IPS DF 4.7 (cell line): ENCODE results near the gene UNC5CL.
A peak's percentile ranks its signal among the peaks of the same experiment; 100 is the strongest.
"Not testable (repeated sequence)": the region's sequence is repeated elsewhere in the genome, so short reads cannot be mapped to it uniquely, and the experiment has no call there.

Experiments used
- DNase-seq: peaks from one replicate; pipeline ENCODE4 v3.0.0-alpha.2; 2013; ENCODE audit warnings: low spot score; ENCODE audit errors: extremely low read depth

The UNC5CL gene

DNA sequence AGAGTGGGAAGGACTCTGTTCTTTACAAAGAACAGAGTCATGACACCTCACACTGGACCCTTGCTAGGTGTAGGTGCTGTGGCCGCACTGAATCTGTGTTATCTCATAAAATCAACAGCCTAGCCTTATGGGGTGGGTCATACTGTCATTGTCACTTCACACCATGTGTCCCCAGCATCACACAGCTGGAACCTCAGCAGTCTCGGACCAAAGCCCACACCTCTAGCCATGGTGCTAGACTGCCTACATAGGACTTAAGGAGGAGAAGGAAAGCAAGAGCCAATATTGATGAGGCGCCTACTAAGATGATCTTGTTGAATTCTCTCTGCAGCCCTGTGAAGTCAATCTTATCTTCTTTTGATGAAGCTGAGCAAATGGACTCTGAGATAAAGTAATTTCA, 31.0 kb downstream of the UNC5CL start:
- no peak for DNase-seq

DNA sequence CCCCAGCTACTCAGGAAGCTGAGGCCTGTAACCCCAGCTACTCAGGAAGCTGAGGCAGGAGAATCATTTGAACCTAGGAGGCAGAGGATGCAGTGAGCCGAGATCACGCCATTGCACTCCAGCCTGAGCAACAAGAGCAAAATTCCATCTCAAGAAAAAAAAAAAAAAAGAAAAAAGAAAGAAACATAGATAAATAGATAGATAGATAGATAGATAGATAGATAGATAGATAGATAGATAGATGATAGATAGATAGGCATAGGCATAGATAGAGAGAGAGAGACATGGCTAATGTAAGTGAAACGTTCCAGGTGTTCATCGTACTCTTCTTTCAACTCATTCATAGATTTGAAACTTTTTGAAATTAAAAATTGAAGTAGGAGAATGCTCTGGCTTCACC, 32.0 kb downstream of the UNC5CL start:
- not testable (repeated sequence) for DNase-seq

DNA sequence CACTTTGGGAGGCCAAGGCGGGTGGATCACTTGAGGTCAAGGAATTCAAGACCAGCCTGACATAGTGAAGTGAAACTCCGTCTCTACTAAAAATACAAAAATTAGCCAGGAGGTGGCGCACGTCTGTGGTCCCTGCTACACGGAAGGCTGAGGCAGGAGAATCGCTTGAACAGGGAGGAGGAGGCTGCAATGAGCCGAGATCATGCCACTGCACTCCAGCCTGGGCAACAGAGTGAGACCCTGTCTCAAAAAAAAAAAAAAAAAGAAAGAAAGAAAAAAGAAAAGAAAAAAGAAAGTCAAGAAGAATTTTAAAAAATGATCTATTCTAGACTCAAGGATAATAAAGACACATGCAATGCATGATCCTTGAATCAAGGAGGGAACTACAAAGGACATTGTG, 32.8 kb downstream of the UNC5CL start:
- not testable (repeated sequence) for DNase-seq

DNA sequence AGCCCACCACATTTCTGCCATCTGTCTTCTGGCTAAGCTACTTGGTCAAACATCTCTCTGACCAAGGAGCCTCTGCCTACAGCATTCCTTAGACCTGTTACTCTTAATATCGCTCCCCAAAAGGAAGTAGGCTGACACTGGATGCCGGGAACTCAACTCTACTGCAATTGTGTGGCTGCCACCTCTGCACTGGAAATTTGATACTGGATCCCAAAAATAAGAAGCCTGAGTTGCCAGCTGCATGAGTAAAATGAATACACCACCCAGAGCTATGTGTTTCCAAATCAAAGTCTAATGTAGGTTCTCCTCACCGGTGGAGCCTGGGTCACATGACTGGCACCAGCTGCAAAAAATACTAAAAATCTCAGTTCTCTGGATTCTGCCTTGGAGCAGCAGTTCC, 36.9 kb downstream of the UNC5CL start:
- no peak for DNase-seq

DNA sequence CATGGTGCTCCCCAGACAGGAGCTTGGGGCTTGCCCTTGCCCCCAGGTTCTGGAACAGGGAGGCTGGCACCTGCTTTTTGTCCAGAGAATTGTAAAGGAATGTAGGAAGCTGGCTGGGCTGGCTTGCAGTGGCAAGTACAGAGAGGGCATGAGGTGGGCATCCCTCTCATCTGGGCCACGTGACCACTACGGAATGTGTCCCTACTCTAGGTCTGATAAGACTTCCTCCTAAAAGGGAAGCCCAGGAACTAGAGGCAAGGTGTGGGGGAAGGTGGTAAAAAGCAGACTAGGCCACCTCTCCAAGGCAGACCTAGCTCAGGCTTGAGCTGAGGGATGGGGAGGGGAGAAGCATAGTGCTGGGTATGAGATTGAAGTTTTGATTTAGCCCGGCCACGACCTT, 38.8 kb downstream of the UNC5CL start:
- no peak for DNase-seq

DNA sequence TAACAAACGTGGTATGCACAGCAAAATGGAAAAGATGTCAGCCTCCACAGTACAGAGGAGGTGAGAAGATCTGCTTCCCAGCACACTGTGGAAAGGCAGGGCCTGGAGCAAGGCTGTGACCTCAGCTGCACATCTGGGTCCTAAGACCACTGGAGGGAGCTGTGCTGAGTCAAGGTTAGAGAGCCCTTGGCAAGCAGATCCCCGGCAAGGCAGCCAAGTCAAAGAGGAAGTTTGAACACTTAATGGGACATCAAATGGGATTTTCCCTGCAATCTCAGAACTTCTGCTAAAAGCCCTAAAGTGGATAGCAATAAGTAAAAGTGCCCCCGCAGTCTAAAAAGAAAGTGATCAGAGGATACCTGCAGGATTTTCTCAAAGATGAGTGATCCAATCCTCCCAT, 39.5 kb downstream of the UNC5CL start:
- no peak for DNase-seq

DNA sequence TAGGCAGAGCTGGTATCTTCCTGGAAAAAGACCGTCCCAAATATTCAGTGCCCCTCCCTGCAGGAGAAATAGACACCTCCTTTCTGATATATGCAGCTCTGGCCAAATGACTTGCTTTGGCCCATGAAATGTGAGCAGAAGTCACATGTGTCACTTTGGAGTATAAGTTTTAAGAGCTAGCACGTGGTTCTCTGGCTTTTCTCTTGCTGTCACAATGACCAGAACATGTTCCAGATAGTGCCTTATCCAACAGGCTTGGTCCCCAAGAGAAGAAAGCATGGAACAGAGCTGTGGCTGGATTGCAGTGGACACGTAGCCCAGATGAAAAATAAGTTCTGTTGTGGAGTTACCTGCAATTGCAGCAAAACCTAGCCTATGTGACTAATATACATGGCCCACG, 40.4 kb downstream of the UNC5CL start:
- no peak for DNase-seq

DNA sequence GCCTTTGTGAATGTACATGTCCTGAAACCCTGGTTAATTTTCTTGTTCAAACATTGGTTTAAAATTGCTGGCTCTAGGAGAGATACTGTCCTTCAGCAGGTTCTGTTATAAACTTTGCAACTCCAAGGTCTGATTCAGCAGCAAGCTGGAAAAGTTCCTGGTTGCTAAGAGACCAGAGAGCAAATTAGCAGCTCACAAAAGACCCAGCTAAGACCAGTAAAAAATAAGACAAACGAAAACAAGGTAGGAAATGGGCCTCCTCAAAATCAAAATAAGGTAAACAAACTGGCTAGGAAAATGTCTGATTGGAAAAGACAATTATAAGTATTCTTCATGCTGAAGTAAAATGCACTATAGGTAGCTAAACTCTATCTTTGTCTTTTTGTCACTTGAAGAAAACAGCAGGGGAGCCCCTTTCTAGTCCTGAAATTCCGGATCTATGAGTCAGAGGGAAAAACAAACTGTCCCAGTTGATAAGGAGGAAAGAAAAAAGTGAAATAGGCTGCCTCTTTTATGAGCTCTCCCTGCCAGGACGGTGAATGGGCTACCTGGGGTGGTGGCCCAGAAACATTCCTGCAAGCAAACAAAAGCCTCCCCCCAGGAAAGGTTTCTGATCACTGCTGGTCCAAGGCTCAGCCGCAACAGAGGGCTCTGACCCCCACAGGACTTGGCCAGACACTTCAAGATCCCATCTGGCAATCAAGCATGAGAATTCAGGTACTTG, 41.6 kb downstream of the UNC5CL start:
- peak; percentile 94 for DNase-seq

DNA sequence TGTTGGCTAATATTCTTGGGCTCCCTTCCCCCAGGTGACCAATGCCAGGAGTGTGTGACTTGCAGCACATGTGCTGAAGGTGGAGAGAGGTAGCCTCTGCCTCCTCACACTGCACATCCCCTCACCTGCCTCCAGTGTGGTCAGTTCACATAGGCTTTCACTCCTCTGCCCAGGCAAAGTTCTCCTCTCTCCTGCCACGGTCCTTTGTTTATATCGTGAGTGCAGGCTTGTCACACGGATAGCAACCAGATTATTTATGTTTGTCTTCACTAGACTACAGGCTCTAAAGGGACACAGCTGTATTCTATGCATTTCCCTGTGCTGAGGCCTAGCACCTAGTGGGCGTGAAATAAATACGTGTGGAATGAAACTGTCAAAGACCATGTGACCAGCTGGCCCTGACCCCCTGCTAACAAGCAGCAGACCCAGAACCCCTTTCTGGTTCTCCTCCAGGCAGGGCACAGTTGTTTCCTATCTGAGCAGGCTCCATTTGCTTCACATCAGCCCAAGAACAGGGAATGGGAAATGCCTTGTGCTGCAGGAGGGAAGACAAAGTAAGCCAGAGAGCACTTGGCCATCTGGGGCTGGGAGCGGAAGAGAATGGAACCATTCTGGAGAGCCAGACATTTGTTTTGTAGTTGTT, 42.3 kb downstream of the UNC5CL start:
- DNase-seq = no peak

DNA sequence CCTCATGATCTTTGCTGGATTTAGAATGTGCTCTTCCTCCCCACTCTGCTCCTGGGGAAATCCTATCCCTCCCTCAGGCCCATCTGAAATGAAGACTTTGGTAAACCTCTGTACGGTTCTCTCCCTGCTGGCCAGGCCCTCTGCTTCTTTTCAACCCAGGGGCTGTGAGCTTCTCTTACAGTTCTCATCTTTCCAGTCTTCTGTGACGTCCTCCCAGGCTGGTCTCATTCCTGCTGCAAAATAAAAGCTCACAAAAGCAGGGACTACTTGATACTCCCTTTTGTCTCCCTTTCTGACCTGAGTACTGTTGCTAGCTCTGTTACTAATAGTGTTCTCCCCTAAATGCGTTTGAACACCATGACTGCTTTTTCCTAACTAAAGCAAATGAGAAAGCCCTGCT, 46.3 kb downstream of the UNC5CL start:
- no peak for DNase-seq

DNA sequence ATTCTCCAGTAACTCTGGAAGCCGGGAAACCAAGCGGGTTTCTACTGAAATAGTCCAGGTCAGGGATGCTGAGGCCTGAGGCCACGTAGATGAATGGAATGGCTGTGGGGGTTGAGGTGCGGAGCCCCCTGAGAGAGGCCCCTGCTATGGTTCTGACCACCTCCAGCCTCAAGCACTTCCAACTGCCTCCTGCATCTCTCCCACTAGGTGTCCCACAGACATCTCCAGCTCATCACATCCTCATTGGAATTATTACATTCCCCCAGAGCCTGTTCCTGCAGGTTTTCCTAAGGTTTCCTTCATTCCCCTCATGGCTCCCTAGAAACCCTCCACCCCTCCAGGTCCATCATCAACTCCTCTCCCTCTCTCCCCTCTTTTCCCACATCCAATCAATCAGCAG, 48.7 kb downstream of the UNC5CL start:
- no peak for DNase-seq

DNA sequence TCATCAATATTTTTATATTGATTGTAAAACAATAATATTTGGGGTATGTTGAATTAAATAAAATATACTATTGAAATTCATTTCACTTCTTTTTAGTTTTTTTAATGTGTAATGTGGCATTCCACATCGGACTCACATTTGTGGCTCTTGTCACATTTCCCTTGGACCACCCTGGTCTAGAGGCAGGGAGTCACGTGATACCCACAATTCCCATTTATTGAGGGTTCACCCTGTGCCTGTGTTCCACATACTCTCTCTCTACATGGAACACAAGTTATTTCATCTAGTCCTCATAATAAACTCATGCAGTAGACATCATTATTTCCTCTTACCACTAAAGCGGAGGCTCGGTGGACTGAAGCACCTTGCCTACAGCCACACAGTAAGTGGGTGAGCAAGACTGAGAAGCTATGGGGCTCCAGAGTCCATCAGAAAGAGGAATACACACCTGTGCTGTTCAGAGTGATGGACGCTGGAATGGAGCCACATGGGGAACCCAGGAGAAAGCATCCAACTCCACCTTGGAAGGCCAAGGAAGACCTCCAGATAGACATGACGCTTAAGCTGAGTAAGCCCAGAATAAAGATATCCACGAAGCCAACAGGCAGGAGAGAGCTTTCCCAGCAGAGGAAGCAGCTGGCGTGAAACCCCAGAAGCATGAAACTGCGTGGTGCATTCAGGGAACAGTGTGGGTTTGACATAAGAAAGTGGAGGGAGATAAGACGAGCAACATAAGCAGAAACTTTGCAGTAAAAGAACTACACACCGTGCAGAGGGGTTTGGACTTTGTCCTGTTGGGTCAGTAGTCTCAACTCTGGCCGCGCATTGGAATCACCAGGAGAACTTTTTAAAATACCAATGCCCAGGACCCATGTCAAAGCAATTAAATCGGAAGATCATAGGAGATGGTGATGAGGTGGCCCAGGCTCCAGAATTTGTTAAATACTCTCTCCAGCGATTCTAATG, 49.5 kb downstream of the UNC5CL start:
- DNase-seq = no peak

DNA sequence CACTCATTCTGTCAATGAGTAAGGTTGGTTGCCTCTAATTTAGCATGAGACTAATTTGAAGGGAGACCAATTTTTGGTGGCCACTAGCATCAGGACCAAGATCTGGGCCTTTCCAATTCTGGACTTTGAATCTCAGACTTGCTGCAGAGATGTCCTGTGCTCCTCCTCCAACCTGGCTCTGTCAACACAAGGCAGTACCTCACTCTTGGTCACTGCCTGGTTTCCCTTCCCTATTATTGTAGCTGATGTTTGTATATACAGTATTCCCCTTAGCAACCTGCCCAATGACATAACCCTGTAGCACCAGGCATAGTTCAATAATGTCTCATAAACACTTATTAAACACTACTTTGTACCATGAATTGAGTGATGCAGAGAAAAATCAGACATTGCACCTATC, 50.4 kb downstream of the UNC5CL start:
- no peak for DNase-seq

DNA sequence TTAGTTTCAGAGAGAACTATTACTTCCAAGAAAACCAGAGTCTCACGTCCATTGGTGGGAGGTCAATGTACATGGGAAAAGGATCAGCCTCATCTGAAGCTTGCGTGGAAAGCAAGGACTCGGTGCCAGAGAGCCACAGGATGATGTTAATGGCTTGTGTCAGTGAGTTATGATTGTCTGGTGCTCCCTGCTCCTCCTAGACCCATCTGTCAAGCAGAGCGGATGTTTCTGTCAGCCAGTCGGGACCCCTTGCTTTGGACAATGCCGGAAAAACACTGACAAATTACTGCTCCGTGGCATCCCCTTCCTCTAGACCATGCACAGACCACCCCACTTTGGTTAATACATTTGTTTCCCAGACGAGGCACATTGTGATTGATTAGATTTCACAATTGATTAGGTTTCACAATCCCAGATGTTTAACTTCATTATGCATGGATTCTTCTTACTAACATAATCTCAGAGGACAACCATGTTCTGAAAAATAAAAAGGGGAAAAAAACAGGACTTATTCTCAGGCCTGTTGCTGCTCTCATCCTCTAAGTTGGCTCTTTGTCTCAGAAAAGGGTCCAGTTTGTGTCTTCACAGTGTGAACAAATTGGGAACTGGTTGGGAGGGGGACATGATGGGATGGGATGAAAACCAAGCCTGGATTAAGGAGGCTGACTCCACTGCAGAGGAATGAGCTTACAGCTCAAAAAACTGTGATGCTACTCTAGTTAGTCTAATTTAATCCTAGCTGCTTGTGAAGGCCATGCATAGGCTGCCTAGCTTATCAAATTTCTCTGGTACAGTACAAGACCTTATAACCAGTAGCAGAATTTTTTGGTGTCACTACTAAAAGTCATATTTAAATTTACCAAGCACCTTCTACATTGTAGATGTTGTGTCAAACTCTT, 51.9 kb downstream of the UNC5CL start:
- DNase-seq = no peak

DNA sequence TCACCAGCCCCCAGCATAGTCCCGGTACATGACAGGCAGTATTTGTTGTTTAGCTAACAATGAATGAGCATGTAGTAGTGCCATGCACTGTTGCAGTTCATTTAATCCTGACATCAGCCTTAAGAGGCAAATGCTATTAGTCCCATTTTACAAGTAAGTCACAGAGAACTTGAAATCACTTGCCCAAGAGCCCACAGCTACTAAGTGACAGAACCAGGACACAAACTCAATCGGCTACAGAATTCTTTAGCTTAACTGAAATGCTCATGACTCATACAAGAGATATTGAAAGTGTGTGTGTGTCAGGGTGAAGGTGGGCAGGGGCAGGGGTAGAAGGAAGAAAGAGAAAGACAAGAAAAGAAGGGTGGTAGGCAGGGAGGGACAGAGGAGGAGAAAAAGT, 52.7 kb downstream of the UNC5CL start:
- DNase-seq = no peak

DNA sequence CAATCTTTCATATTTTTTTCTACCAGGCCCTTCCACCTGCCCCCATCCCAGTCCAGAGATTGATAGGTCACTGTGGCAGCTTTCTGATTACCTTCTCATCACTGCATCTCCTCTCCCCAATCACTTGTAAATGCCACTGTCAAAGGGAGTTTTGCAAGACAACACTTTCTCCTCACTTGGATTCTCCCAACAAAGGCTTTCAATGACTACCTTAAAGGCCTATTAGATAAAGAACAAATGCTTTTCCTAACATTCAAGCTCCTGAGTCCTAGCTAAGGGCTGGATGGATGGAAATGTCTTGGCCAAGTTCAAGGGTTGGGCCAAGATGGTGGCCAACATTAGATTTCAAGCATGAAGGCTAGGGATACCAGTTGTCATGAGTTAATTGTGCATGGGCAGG, 55.3 kb downstream of the UNC5CL start:
- DNase-seq = no peak

DNA sequence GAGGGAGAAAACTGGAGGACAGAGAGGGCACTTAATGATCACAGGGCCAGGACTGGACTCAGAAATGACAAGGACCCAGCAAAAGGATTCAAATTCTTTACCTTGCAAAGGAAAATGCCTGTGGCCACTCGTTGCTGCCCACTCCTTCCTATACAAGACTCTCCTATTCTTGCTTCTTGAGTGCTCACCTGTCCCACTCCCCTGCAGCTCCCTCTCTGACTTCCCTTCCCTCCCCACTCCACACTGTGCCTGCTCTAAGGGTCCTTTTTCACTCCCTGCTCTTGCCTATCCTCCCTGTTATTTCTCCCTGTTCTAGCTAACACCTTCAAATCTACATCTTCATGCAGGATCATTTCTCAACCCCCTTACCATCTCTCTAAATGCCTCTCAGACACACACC, 56.1 kb downstream of the UNC5CL start:
- DNase-seq = no peak

DNA sequence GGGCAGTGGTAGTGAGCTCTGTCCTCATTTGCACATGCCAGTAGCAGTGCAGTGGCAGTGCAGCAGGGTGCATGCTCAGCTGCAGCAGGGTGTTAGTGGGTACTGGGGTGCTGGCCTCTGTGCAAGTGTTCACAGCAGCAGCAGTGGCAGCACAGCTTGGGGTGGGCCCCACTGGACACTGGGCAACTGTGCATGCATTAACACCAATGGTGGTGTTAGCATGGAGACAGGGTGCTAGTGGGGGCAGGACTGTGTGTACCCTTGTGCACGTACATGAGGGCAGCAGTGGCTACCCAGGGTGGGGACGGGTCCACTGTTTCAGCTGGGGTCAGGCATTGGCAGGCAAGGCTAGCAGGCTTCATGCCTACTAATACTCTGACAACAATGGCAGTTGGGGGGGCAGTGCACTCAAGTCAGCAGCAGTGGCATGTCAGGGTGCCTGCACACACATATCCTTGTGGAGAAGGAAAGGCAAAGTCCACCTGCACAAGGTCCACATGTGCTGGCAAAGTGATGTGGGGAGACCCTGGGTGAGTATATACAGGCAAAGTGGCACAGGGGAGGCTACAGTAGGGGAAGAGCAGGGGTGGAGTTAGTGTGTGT, 60.2 kb downstream of the UNC5CL start:
- no peak for DNase-seq

DNA sequence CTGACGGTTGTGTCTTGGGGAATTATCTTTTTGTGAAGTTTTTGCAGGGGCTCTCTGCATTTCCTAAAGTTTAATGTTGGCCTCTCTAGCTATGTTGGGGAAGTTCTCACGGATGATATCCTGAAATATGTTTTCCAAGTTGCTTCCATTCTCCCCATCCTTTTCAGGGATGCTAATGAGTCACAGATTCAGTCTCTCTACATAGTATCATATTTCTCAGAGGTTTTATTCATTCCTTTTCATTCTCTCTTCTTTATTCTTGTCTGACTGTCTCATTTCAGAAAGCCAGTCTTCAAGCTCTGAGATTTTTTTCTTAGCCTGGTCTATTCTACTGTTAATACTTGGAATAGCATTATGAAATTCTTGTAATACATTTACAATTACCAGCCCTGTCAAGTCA, 61.3 kb downstream of the UNC5CL start:
- DNase-seq = no peak

DNA sequence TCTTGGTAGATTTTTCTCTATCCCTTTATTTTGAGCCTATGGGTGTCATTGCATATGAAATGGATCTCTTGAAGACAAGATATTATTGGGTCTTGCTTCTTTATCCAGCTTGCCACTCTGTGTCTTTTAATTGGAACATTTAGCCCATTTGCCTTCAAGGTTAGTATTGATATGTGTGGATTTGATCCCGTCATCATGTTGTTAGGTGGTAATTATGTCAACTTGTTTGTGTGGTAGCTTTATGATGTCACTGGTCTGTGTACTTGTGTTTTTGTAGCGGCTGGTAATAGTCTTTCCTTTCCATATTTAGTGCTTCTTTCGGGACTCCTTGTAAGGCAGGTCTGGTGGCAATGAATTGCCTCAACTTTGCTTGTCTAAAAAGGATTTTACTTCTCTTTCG, 61.9 kb downstream of the UNC5CL start:
- DNase-seq = no peak
